HG02840 (cell line): ENCODE results near the gene MXD3.
"Not testable (repeated sequence)": the region's sequence is repeated elsewhere in the genome, so short reads cannot be mapped to it uniquely, and the experiment has no call there.

Source experiments
- ATAC-seq: cut with Tn5 transposase; IDR thresholded peaks from one replicate; pipeline ENCODE4 v1.9.1; 2021; ENCODE audit warnings: mild to moderate bottlenecking, moderate library complexity, moderate number of reproducible peaks; ENCODE audit not compliant: unreplicated experiment, low FRiP score

The MXD3 gene

DNA sequence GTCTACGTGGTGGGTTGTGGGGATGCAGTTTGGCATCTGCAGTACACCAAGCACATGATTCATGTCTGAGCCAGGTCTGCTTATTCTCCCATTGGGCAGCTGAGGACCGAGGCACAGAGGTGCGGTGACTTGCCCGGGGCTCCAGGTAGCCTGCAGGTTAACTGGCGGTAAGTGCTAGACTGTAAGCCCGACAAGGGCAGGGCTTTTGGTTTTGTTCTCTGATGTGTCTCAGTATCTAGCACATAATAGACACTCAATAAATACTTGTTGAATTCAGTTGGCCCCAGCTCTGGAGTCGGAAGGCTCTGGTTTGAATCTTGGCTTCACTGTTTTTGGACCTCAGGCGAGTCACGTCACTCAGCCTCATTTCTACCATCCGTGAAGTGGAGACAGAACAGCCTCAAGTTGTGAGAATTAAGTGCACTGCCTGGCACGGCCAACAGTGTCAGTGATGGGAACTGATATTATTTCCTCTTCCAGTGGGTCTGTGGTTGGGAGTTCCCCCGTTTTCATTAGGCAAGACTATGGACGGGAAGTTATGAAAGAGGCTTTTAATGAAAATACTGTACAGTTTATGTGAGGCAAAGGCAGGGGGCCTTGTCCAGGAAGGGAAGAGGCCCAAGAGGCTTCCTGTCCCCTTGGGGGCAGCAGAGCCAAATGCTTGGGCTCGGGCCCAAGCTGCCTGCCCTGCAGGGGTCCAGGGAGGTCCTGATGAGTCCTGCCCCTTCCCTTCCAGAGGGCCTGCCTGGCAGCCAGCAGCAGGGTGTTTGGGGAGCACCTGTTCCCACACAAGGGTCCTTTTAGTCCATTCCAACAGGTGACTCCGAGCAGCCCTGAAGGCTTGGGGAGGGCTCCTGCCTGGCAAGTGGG, 4.8 kb downstream of the MXD3 start:
- no peak for ATAC-seq

DNA sequence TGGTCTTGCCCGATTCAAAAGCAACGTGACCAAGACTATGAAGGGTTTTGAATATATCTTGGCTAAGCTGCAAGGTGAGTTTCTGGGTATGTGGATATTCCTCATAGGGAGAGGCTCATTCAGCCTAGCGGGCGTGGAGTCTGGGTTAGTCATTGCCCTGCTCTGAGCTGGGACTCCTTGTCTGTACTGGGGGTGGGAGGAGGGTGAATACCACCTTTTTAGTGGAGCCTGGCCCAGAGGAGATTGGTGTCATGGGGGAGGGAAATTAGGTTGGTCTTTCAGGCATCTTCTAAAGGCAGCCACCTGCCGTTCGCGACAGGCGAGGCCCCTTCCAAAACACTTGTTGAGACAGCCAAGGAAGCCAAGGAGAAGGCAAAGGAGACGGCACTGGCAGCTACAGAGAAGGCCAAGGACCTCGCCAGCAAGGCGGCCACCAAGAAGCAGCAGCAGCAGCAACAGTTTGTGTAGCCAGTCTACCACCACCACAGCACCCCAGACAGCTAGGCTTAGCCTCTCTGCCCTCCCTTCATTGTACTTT, 5.5 kb downstream of the MXD3 start:
- ATAC-seq: not testable (repeated sequence)

DNA sequence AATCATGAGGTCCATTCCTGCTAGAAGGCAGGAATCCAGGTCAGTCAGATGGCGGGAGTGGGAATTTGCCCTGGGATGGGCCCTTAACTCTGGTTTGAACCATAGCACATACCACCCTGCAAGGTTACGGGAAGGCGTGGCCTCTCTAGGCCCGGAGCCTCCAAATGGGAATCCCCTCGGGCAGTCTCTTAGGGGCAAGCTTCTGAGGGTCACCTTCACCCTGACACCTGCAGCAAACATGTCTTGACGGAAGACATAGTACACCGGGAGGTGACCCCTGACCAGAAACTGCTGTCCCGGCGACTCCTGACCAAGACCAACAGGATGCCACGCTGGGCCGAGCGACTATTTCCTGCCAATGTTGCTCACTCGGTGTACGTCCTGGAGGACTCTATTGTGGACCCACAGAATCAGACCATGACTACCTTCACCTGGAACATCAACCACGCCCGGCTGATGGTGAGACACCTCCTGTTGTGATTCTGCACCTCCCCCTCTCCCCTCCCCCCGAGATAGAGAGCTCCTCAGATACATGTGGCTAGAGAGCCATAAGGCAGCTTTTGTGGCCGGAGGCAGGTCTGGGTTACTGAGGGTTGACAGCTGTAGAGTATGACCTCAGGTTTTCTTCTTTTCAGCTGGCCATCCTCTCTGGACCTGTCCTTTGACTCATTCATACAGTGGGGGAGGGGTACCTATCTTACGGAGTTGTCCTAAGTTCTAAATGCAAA, 7.1 kb downstream of the MXD3 start:
- no peak for ATAC-seq

DNA sequence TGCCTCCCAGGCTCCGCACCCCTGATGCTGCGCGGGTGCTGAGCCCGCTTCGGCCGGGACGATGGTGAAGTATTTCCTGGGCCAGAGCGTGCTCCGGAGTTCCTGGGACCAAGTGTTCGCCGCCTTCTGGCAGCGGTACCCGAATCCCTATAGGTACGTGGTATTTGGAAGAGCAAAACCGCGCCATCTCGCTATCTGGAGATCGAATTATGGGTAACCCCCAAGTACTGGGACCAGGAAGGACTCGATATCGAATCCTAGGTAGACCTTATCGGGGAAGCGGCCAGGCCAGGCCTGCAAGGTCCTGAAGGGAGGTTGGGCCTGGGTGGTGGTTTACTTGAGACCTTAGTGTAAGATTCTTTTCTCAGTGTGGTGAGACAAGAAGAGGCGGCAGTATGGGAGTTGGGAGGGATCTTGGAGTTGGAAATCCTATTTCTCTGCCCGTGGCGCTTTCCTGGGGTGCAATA, 7.7 kb downstream of the MXD3 start:
- ATAC-seq: no peak

DNA sequence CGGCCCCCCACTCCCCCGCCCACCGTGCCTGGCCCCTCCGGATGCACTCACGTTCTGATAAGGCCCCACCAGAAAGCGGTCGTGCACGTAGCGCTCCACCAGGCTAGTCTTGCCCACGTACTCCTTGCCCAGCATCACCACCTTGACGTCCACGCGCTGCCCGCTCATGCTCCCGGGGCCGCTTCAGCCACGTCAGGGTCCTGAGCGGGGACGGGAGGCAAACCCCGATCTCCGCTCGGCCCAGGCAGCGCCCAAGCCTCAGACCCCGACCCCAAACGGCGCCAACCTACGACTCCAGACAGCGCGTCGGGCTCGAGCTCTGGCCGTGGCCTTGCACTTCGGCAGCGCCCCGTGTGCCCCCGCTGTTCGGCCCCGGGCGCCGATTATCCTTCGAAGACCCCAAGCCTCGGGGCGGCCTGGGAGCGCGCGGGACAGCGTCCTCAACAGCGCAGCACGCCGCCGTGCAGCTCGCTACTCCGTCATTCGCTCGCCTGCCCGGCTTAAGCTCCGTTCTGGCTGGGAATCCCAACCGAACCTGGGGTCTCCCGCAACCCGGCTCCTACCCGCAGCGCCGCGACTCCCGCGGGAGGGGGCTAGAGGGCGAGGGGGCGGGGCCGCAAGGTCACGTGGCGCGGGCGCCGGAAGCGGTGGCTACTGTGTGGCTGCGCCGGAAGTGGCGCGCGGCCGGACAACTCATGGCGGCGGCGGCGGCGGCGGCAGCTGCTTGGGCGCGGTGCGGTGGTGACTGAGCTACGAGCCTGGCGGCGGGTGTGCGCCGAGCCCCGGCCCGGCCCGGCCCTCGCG, 8.4 kb downstream of the MXD3 start, which contains the start of the genes PRELID1 and RAB24:
Gene PRELID1 (plus strand): TSS at position 679 of the 804 bp plus-strand sequence. CDS start 187 bp downstream, outside the sequence.
Gene RAB24 (minus strand): TSS at position 599 of the 804 bp plus-strand sequence. CDS start 431 bp downstream, at position 168.
- no peak for ATAC-seq

DNA sequence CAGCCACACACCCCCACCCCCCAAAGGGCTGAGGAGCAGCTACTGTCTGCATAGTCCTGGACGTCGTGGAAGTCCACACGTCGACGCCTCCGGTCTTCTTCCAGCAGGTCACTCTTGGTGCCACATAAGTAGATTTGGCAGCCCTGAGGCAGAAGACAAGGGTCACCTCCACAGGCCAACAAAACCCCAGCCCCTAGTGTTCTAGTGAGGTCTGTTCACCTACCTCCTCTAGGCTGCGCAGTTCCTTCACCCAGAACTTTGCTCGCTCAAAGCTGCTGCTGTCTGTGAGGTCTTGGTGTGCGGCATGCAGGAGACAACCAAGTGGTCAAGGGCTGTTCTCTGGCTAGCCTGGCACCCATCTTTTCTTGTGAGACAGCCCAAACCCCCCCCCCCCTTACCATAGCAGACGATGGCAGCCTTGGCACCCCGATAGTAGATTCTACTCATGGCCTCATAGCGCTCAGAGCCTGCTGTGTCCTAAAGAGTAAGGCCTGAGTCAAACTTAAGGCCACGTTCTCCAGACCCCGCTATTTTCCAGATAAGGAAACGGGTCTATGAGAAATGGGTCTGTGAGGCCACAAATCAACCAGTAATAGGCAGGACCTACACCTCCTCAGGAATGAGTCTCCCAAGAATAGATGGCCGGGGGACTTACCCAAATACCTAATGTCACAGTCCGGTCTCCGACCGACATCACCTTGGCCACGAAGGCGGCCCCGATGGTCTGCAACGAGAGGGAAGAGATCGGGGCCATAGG, 9.2 kb downstream of the MXD3 start:
- ATAC-seq: no peak

DNA sequence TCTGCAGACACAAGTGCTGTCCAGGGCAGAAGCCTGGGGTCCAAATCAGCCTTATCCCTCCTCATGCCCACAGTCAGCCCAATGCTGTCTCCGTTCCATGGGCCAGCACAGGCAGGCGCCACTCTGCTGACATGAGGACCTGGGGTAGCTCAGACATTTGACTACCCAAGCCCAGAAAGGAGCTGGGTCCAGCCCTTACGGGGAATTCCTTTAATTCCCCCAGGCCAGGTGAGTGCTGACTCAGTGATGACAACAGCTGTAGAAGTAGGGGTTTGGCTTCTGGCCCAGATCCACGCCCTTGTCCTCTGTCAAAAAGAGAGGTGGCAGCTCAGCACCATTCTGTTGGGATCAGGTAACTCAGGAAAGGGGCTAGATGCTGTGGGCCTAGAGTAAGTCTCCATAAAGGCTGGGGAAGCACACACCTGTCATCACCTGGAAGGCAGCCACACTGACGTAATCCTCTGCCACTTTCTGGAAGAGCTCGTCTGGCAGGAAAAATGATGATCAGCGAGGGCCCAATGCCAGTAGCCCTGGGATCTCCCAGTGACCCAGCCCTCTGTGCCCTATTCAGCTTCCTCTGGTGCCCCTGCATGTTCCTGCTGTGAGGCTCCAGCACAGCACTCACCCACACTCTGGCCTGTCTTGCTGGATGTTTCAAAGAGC, 10.1 kb downstream of the MXD3 start:
- no peak for ATAC-seq

DNA sequence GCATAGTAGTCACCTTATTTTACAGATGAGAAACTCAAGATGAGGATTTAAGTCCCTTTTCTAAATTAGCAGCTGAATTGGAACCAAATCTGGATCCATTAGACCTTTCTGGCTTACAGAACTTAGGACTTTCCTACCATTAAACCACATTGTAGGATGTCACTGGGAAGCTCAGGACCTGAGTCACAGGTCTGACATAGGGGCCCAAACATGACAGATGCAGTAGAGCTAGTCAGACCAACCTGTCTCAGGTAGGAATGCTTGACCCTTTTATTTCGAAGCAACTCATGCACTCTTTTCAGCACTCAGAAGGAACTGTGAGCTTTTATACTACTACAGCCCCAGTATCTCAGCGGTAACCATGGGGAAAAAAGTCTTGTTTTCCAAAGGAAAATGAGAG, 10.7 kb downstream of the MXD3 start:
- no peak for ATAC-seq

DNA sequence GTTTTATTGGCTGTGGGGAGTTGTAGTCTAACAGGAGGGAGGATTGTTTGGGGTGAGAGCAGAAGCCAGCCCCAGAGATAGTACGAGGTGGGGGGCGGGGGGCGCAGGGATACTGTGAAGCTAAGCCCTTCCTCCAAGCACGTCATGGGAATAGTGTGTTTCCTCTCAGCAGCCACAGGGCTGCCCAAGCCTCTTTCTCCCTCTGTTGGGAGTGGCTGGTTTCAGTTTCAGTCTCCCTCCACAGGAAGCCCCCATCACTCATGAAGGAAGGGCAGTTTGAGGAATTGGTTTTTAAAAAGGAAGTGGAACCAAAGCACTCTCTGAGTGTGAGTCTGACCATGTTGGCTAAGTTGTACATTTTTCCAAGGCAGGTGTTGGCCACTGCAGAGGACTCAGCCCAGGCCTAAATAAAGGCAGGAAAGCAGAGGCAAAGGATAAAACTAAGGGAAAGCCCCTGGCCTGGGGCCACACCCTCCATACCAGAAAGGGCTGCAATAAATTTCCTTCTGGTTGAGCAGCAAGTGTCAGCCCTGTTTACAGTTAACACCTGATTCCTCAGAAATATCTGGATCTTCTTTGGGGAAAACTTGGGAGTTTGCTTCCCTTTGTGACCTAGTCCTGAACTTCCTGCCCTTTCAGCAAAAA, 11.3 kb downstream of the MXD3 start:
- peak; percentile 37 for ATAC-seq

DNA sequence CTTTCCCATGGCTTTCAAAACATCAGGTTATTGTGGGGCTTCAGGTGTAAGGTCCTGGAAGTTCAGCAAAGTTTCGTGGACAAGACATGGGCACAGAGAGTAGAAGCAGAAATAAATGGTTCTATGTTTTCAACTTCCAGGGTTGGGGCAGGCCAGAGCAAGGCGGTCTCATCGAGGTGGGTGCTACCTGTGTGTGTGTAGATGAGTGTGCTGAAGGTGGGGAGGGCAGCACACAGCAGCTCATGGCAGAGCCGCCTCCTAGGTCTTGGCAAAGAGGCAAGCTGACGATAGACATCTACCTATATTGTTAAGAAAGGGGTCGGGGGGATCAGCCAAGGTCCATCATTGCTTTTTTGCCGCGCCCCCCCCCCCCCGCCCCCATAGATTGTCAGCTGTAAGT, 12.0 kb downstream of the MXD3 start:
- no peak for ATAC-seq

DNA sequence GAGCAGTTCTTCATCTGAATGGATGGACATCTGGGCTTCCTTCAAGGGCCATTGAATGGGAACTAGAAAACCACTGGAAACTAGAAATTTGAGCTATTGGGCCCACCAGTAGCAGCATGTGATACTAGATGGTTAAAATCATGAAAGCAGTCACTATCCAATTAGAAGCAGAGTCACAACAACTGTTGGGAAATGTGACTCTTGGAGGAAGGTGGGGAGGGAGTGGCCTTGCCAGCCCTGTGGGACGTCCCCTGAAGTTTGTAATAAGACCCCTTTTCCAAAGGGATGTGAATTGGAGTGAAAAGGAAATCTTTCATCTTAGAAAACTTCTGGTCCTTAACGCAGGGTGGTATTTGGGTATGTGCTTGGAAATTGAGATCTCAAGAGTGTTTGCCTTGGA, 13.8 kb downstream of the MXD3 start:
- no peak for ATAC-seq

DNA sequence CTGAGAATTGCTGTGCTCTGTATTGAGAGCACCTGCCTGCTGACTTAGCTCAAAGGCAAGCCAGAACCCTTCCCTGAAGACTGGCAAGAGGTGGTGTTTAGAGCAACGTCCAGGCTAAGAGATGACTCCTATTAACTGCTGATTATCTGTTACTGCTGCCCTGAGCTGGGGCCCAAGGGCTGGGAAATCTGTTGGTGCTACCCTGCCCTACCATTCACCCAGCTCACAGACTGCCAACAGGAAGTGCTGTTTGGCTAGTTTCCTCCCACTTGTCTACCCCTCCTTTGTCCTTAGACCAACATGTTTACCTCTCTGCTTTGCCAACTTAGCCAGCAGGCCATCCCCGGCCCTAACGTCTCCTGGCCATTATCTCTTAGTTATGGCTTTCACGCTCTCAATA, 15.1 kb downstream of the MXD3 start:
- ATAC-seq: no peak

DNA sequence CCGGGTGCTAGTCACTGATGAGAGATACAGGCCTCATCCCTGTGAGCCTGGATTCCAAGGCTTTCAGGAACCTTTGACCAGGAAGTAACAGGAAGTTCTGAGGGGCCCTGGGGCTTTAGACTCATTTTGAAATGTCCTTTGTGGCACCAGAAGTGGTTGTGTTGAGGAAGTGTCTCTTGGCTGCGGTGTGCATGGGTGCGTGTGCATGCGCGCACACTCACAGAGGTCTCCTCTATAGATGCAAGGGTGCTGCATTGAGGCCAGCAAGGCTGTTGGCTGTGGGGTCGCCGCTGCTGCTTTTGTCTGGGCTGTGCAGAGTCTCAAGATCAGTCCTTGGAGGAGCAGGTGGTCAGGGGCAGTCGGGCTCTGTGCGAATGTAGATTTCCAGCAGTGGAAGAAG, 15.8 kb downstream of the MXD3 start:
- no peak for ATAC-seq

DNA sequence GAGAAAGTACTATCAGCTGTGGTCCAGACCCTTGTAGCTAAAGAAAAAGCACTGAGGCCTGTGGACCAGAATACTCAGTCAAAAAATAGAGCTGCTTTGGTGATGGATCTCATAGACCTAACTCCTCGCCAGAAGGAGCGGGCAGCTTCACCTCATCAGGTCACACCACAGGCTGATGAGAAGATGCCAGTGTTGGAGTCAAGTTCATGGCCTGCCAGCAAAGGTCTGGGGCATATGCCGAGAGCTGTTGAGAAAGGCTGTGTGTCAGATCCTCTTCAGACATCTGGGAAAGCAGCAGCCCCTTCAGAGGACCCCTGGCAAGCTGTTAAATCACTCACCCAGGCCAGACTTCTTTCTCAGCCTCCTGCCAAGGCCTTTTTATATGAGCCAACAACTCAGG, 17.1 kb downstream of the MXD3 start:
- ATAC-seq: no peak

DNA sequence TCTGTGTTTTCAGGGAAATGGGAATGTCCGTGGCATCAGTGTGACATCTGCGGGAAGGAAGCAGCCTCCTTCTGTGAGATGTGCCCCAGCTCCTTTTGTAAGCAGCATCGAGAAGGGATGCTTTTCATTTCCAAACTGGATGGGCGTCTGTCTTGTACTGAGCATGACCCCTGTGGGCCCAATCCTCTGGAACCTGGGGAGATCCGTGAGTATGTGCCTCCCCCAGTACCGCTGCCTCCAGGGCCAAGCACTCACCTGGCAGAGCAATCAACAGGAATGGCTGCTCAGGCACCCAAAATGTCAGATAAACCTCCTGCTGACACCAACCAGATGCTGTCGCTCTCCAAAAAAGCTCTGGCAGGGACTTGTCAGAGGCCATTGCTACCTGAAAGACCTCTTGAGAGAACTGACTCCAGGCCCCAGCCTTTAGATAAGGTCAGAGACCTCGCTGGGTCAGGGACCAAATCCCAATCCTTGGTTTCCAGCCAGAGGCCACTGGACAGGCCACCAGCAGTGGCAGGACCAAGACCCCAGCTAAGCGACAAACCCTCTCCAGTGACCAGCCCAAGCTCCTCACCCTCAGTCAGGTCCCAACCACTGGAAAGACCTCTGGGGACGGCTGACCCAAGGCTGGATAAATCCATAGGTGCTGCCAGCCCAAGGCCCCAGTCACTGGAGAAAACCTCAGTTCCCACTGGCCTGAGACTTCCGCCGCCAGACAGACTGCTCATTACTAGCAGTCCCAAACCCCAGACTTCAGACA, 17.7 kb downstream of the MXD3 start:
- no peak for ATAC-seq

DNA sequence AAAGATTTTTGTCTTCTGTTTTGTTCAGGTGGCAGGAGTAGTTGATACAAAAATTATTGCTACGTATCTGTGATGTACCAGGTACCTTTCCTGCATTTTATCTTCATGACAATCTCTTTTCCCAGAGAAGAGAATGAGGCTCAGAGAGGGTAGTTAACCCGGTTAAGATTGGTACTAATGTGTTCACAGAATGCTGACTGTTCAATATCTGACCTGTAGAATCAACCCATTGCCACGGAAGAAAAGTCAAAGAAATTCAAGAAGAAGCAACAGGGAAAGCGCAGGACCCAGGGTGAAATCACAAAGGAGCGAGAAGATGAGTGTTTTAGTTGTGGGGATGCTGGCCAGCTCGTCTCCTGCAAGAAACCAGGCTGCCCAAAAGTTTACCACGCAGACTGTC, 20.0 kb downstream of the MXD3 start:
- ATAC-seq: no peak

DNA sequence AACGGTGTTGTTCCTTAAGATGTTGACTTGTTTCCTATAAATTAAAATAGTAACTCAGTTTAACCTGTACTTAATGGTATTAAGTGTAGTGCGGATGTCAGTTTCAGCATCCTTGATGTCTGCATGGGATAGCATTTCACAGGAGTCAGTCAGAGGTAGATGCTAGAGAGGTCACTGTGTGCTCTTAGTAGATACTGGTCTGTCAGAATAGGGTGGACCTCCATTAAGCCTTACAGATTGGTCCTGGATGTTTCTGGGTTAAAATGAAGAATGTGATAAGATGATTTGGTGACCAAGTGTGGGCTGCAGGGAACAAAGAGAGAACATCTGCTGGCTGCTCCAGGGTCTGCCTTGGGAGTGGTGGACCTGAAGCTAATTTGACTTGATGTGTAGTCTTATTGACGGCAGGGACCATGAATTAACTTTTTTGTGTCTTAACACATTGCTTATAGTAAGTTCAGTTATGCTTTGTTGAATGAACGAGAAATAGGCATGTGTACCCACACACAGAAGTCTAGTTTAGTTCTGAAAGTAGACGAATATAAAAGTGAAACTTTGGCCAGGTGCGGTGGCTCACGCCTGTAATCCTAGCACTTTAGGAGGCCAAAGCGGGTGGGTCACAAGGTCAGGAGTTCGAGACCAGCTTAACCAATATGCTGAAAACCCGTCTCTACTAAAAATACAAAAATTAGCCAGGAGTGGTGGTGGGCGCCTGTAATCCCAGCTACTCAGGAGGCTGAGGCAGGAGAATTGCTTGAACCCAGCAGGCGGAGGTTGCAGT, 20.7 kb downstream of the MXD3 start:
- no peak for ATAC-seq
